NOMO-1 treated with DMSO at 0.1 percent for 48 hours (cell line): ENCODE data around the gene STOML1.
A peak's percentile ranks its signal among the peaks of the same experiment; 100 is the strongest.
"Not testable (repeated sequence)": the region's sequence is repeated elsewhere in the genome, so short reads cannot be mapped to it uniquely, and the experiment has no call there.

Source experiments
- DNase-seq: peaks from one replicate; lab custom pipeline; 2025; ENCODE audit not compliant: unreplicated experiment; lab: John Stamatoyannopoulos, UW

STOML1 gene

GRCh38 chr15:73987681-73988444 lies 4.2 kb downstream of the STOML1 start:
- no peak for DNase-seq

GRCh38 chr15:73987250-73987649 lies 4.8 kb downstream of the STOML1 start:
- no peak for DNase-seq

GRCh38 chr15:73986776-73987056 lies 5.4 kb downstream of the STOML1 start:
- no peak for DNase-seq

GRCh38 chr15:73986055-73986775 lies 5.9 kb downstream of the STOML1 start:
- DNase-seq, result no peak

DNA sequence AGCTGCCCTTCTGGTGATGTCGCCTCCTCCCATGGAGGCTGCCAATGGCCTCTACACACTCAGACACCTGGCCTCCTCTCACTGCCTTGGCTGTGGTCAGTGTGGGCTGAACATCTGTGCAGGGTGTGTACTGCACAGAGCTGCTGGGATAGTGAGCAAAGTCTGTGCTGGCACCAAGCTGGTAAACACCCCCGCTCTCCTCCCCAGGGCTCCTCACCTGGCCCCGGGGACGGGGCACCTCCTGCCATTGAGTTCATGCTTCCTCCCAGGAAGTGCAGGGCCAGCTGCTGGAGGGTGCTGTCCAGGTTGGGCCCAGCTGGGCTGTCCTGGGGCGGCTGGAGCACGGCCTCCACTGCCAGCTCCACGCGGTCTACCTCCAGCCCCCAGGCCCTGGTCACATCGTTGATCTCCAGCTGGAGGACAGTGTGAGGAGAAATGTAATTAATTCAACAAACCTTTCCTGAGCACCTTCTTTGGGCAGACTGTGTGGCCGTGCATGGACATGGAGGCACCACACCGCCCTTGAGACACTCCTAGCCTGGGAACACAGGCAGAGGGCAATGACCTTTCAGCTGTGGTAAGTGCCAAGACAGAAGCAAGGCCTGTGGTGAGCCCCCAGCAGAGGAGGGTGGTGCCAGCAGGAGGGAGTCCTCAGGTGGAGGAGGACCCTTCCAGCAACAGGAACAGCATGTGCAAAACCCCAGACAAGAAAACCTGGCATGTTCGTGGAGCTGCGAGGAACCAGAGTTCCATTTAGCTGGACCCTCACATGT lies 6.8 kb downstream of the STOML1 start:
- DNase-seq, result no peak

DNA sequence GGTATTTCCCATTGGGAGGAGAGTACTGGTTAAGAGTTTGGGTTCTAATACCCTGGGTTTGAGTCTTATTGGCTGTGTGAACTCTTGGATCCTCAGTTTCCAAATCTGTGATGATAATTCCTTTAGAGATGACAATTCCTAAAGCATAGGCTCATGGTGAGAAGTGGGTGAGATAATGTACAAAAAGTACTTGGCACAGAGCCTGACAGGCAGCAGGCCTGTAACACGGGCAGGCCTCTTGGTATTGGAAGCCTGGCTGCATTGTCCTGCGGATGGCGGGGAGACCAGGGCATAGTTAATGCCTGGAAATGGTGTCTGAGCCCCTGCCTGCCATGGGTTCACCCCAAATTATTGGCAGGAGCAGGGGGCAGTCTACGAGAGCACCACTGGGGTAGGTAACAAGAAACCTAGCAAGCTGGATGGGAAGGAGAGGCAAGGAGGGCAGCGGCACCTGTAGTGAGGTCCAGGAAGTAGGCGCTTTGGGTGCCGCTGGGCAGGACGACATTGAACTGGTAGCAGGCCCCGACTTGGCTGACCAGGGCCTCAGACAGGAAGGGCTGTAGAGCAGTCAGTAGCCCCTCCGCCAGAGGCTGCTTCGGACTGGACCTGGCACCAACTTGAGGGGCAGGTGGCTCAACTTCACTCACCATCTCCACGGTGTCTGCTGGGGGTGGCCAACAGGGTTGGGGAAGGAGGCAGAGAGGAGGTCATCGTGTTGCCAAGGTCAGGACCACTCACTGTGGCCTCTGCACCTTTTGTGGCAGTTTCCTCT lies 7.7 kb downstream of the STOML1 start:
- no peak for DNase-seq

GRCh38 chr15:73983773-73984172 lies 8.3 kb downstream of the STOML1 start:
- no peak for DNase-seq

DNA sequence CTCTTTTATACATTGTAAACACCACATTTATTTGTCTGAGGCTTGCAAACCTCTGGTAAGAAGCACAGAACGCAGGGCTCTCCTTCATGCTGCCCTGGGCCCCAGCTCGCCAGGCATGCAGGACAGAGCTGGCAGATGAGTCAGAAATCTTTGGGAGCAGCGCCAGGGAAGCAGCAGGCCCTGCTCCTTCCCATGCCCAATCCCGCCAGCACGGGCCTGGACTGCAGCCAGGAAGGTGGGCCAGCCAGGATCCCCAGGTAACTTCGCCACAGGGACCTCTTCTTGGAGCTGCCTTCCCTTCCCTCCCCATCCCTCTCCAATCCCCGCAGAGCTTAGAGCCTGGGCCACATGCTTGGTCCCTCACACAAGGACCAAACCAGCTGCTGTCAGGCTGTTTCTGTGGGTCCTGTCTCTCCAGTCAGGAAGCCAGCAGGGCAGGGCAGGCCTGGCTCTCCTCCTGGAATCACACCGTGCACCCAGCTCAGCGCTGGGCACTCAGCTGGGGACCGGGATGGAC lies 8.8 kb downstream of the STOML1 start:
- no peak for DNase-seq

DNA sequence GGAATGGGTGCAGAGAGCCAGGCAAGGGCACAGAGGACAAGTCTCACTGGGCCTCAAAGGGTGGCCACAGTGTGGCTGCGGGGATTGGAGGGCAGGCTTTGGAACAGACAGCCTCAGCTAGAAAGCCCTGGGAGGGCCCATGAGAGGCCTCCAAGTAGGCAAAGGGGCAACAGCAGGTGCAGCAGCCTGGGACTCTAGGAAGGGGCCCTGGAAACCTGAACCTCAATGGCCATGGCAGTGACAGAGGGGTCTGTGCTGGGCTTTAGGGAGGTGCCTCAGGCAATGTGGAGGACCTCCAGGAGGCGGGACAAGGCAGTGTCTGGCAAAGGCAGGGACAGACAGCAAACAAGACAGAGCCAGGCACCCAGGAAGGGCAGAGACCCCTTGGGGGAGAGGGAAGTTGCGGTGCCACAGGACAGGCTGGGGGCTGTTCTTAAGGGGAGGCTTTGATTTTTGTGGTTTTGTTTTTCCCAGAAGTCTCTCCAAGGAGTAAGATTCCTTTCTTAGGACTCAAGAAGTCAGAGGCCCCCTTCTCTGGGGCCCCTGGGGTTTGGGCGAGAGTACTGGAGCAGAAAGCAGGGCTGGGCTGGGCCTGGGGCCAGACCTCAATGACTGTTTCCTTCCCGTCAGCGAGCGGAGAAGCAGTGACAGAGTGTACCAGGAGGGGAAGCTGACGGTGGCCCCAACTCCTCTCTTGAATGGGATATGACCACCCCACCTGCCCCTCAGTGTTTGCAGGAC lies 9.7 kb downstream of the STOML1 start:
- DNase-seq, result peak; percentile 30

GRCh38 chr15:73981761-73982221 lies 10.3 kb downstream of the STOML1 start:
- no peak for DNase-seq

DNA sequence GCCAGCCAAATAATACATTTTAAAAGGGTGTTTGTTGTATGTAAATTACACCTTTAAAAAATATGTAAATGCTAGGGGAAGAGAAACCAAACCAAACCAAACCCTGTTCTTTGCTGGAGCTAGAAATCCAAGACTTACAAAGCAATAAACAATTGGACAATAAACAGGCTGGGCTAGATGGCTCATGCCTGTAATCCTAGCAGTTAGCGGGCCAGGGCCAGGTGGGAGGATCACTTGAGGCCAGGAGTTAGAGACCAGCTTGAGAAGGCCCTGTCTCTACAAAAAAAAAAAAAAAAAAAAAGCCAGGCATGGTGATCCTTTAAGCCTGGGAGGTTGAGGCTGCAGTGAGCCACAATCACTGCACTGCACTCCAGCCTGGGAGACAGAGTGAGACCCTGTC lies 12.5 kb downstream of the STOML1 start:
- no peak for DNase-seq

DNA sequence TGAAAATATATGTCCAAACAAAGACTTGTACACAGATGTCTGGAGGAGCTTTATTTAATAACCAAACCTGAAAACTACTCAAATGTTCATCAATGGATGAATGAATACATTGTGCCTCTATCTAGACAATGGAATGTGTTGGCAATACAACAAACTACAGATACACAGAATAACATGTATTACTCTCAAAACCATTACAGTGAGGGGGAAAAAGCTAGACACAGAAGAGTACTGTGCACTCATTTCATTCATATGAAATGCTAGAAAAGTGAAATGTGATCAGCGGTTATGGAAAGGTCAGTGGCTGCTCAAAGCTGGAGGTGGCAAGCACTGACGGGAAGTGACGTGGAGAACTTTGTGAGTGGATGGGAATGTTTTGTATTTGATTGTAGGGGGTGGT lies 13.2 kb downstream of the STOML1 start:
- DNase-seq, result no peak

DNA sequence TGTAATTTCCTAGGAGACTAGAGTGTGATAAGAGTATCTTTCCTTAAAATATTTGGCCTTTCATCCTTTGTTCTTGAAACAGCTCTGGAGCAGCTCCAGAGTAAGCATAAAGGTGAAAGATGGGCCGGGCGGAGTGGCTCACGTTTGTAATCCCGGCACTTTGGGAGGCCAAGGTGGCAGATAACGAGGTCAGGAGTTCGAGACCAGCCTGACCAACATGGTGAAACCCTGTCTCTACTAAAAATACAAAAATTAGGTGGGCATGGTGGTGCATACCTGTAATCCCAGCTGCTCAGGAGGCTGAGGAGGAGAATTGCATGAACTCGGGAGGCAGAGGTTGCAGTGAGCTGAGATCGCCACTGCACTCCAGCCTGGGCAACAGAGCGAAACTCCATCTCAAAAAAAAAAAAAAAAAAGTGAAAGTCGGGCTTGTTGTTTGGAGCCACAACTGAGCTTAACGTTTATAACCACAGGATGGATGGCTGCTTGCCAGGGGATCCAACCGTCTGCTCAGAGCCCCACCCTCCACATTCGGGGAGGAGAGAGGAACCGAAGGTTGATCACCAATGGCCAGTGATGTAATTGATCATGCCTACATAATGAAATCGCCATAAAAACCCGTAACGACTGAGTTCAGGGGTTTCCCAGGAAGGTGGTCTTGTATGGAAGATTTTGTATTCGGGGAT lies 16.5 kb downstream of the STOML1 start:
- DNase-seq, result peak; percentile 65

- not testable (repeated sequence) for DNase-seq
Measured at GRCh38 chr15:73973683-73974200, 18.4 kb downstream of the STOML1 start.

- peak; percentile 78 for DNase-seq
Measured at GRCh38 chr15:73972984-73973682, 19.0 kb downstream of the STOML1 start.

DNA sequence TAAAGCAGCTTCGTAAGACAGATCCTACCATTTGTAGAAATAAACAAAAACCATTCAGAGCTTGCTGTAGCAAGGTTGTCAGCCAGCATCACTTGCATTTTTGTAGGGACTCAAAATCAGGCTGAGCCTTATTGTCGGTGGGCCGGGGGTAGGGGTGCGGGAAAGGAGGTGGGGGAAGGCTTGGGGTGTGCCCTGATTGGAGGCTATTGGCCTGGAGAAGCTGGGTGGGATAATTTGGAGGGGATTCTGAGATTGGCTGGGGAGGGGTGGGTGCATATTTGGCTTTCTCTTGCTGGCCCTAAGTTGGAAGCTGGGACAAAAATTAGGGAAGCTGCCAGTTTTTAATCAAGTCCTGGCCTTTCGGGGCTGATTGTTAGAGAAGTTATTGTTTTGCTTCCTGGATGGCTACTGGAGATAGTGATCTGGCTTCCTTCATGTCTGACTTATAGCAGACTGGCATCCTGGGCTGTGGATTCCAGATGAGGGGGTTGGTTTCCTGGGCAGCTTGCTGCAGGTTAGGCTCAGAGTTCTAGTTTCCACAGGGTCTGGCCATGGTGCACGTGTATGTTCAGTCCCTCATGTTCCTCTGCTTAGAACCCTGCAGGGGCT lies 22.8 kb downstream of the STOML1 start:
- DNase-seq, result no peak

DNA sequence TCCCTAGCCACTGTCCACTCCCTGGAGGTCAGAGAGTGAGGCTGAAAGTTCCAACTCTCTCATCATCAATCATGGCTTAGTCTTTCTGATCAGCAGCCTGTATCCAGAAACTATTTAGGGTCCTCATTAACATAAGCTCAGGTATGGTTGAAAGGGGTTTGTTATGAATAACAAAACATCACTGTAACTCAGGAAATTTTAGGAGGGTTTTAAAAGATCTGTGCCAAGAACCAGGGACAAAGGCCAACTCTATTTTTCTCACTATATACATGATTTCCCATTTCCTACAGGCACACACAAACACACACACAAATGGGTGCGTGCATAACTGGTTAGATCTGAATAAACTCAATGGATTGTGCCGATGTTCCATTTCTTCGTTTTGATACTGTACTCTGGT lies 23.6 kb downstream of the STOML1 start:
- no peak for DNase-seq

DNA sequence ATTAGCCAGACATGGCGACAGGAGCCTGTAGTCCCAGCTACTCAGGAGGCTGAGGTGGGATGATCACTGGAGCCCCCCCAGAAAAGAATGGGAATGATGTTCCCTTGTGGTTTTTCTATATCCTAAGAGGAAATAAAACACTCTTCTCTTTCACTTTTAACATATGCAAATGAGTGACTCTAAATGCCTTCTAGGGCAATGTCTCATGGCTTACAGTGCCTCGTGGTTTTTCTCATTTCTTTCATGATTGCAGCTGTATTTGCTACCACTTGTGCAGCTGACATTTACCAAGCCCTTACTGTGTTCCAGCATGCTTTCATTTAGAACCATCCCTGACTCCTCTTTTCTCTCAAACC lies 26.4 kb downstream of the STOML1 start:
- DNase-seq, result peak; percentile 8
